ENCODE measurements around the gene FAM89A. TPM values are rescaled to one million over a fixed set of nuclear protein-coding genes. Genes with fewer than 3 reads are reported as not detected.

Gene FAM89A
- total RNA-seq, 4 donors from 2014 or later: 11.1 to 63.0 (median 23.5) TPM

DNA sequence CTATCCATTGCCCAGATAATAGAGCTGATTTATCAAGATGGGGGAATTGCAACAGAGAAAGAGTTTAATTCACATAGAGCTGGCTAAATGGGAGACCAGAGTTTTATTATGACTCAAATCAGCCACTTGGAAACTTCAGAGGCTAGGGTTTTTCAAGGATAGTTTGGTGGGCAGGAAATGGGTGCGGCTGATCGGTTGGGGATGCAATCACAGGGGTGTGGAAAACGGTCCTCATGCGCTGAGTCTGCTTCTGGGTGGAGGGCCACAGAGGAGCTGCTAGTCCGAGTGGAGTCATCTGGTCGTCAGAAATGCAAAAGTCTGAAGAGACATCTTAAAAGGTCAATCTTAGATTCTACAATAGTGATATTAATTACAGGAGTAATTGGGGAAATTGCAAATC is 32.0 kb upstream of the FAM89A start:
- no peak for DNase-seq (ENCODE audit: low spot score in 2 of 2)
- Histone ChIP-seq H3K36me3 (no peaks in the 10 kb centered on the region), H3K4me1 (no peaks in the 10 kb centered on the region), H3K9me3 (no peaks in the 10 kb centered on the region), H3K27me3 (no peaks in the 10 kb centered on the region), H3K27ac (no peak overlapping the region), H3K4me3 (no peak overlapping the region)
- 73 to 77% methylated on average over 6 of the region's 6 CpGs for WGBS, 2 donors
- TF ChIP-seq POLR2A (IDR thresholded peaks at IDR 0.05) (no peak), EP300 (IDR thresholded peaks at IDR 0.05) (no peak)
- TF ChIP-seq, protein P1, sequence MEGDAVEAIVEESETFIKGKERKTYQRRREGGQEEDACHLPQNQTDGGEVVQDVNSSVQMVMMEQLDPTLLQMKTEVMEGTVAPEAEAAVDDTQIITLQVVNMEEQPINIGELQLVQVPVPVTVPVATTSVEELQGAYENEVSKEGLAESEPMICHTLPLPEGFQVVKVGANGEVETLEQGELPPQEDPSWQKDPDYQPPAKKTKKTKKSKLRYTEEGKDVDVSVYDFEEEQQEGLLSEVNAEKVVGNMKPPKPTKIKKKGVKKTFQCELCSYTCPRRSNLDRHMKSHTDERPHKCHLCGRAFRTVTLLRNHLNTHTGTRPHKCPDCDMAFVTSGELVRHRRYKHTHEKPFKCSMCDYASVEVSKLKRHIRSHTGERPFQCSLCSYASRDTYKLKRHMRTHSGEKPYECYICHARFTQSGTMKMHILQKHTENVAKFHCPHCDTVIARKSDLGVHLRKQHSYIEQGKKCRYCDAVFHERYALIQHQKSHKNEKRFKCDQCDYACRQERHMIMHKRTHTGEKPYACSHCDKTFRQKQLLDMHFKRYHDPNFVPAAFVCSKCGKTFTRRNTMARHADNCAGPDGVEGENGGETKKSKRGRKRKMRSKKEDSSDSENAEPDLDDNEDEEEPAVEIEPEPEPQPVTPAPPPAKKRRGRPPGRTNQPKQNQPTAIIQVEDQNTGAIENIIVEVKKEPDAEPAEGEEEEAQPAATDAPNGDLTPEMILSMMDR (IDR thresholded peaks at IDR 0.05): no peak

DNA sequence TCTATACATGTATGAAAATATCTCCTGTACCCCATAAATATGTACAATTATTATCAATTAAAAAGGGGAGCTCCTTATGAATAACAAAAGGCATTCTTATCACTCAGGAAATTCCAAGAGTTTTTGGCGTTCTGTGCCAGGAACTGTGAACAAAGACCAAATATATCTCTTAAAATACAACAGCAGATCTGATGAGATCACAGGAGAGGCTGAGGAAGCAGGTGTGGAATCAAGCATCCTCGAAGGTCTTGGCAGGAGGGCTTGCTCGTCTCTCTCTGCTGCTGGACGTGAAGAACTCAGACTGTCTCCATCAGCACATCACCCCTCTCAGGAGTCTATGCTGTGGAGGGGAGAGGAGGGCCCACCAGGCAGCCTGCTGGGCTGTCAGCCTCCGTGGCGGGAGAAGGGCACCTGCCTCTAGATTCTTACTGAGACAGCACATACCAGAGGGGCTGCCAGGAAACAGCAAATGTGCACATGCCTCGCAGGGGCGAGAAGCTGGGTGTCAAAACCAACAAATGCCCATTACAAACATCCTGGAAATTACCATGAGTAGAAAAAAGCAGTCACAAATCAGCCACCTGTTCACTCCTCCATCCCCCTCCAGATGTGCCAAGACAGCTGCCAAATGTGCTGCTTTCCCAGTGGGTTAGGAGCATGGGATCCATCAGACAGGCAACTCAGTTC is 30.8 kb upstream of the FAM89A start:
- no peaks in the 10 kb centered on the region for H3K27me3 ChIP-seq
- WGBS, 2 donors: 45 to 49% methylated on average over 8 of the region's 8 CpGs
- no peak overlapping the region for H3K27ac ChIP-seq
- H3K36me3 ChIP-seq: no peaks in the 10 kb centered on the region
- no peaks in the 10 kb centered on the region for H3K9me3 ChIP-seq
- H3K4me3 ChIP-seq: no peak overlapping the region
- no peak for DNase-seq (ENCODE audit: low spot score in 2 of 2)
- no peaks in the 10 kb centered on the region for H3K4me1 ChIP-seq
- TF ChIP-seq POLR2A (IDR thresholded peaks at IDR 0.05) (no peak), EP300 (IDR thresholded peaks at IDR 0.05) (no peak)
- TF ChIP-seq, protein P1 (IDR thresholded peaks at IDR 0.05): no peak

DNA sequence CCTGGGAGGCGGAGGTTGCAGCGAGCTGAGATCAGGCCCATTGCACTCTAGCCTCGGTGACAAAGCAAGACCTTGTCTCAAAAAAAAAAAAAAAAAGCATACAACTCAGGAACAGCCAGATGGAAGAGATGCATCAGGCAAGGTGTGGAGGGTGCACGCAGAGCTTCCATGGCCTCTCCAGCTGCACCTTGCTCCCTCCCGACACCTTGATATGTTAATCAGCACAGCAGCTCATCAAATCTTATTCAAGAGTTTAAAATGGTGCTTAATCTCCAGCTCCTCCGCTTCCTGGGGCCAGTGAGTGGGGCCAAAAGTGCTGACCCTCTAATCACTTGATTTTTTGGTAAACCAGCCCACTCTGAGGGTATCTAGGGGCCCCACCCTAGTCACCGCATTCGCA is 29.3 kb upstream of the FAM89A start:
- H3K9me3 ChIP-seq: no peaks in the 10 kb centered on the region
- H3K4me1 ChIP-seq: no peaks in the 10 kb centered on the region
- TF ChIP-seq POLR2A (IDR thresholded peaks at IDR 0.05) (no peak), EP300 (IDR thresholded peaks at IDR 0.05) (no peak)
- TF ChIP-seq, protein P1 (IDR thresholded peaks at IDR 0.05): no peak
- H3K27me3 ChIP-seq: no peaks in the 10 kb centered on the region
- no peaks in the 10 kb centered on the region for H3K36me3 ChIP-seq
- 72 to 83% methylated on average over 8 of the region's 8 CpGs for WGBS, 2 donors
- no peak for DNase-seq (ENCODE audit: low spot score in 2 of 2)
- no peak overlapping the region for H3K4me3 ChIP-seq
- no peak overlapping the region for H3K27ac ChIP-seq

DNA sequence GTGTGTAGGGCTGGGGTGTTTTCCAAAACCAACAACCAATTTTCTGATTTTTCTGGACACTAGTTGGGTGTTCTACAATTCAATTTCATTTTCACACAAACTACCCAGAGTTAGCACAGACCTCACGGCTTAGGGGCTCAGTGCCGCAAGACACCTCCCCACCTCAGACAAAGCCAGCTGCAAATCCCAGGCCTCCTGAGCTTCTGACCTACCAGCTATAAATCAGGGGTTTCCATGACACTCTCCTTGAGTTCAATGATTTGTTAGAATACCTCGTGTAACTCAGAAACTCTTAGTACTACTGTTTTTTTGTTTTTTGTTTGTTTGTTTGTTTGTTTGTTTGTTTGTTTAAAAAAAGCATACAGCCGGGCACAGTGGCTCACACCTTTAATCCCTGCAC is 28.7 kb upstream of the FAM89A start:
- whole genome bisulfite sequencing, 2 donors: 56 to 61% methylated on average over 4 of the region's 4 CpGs
- TF ChIP-seq POLR2A (IDR thresholded peaks at IDR 0.05) (no peak), EP300 (IDR thresholded peaks at IDR 0.05) (no peak)
- TF ChIP-seq, protein P1 (IDR thresholded peaks at IDR 0.05): no peak
- no peaks in the 10 kb centered on the region for H3K4me1 ChIP-seq
- no peaks in the 10 kb centered on the region for H3K36me3 ChIP-seq
- H3K27me3 ChIP-seq: no peaks in the 10 kb centered on the region
- no peaks in the 10 kb centered on the region for H3K9me3 ChIP-seq
- no peak overlapping the region for H3K4me3 ChIP-seq
- DNase-seq (ENCODE audit: low spot score in 2 of 2): no peak
- no peak overlapping the region for H3K27ac ChIP-seq

DNA sequence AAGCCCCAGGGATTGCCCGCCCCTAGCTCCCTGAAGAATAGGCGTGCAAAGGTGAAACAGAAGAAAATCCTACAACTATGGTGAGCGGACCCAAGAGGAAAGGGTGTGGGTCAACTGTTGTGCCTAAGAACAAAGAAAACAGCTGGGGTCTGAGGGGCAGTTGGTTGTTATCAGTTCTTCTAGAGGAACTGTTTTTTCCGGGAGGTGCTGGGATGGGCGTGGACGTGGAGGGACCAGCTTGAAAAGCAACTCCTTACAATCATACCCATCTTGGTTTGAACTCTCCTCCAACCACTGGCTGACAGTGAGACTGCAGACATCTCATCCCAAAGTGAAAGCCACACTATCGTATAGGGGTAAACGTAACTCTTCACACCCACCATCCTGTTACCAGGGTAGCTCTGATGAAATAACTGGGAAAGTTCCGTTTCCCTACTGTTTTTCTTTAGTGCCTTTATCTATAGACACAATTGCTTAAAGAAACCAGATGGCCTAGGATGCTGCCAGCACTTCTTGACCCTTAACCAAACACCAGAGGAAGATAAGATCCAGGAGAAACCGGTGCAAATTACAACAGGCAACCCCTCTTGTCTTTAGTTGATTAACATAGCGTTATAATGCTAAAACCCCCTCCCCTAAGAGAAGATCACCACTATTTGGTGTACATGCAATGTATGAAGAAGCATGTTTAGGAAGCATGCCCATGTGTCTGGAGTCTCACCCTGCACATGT is 25.6 kb upstream of the FAM89A start:
- no peaks in the 10 kb centered on the region for H3K9me3 ChIP-seq
- H3K27me3 ChIP-seq: no peaks in the 10 kb centered on the region
- H3K4me3 ChIP-seq: no peak overlapping the region
- no peak for TF ChIP-seq EP300 (IDR thresholded peaks at IDR 0.05)
- TF ChIP-seq, protein P1 (IDR thresholded peaks at IDR 0.05): no peak
- TF ChIP-seq POLR2A (IDR thresholded peaks at IDR 0.05): no peak
- H3K36me3 ChIP-seq: no peaks in the 10 kb centered on the region
- no peak overlapping the region for H3K27ac ChIP-seq
- DNase-seq (ENCODE audit: low spot score in 2 of 2): no peak
- WGBS, 2 donors: 77 to 80% methylated on average over 11 of the region's 11 CpGs
- H3K4me1 ChIP-seq: no peaks in the 10 kb centered on the region

Measured in tibial nerve (tissue), 4 donors.